Measurements from ENCODE around the gene TNFRSF14. TPM values are rescaled to one million over a fixed set of nuclear protein-coding genes. Genes with fewer than 3 reads are reported as not detected.

The TNFRSF14 gene
- total RNA-seq, 2 experiments from 2014 or later = 106 to 111 TPM

GRCh38 chr1:2605509-2606395 is 49.6 kb downstream of the TNFRSF14 start:
- H3K9me3 Mint-ChIP-seq (ENCODE audit: low read depth) = peaks cover 4% of the 10 kb centered on the region
- H3K4me1 Mint-ChIP-seq = no peaks in the 10 kb centered on the region
- H3K36me3 Mint-ChIP-seq = no peaks in the 10 kb centered on the region
- no peak for ATAC-seq
- no peak overlapping the region for H3K4me3 Mint-ChIP-seq
- H3K27me3 Mint-ChIP-seq = peaks cover 3% of the 10 kb centered on the region
- no peak for DNase-seq
- CTCF ChIA-PET = no interaction called here
- no peak overlapping the region for H3K27ac Mint-ChIP-seq

DNA sequence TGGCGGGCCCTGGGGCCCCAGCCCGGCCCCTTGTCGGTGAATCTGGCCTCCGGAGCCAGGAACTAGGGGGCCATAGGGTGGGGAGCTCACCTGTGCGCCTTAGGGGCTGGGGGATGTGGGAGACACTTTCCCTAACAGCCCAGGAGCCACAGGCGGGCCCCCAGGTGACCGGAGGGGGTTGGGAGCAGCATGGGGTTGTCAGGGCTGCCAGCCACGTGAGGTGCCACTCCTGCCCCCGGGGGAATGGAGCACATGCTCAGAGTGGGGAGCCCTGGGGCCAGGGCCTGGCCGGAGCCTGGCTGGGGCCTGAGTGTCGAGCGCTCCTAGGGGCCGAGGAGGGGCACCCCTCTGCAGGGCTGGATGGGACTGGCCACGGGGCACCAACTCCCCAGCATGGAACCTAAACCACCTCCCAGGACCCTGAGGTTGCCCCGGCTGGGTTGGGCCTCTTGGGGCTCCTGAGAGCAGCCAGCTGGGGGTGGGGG is 50.3 kb downstream of the TNFRSF14 start:
- Mint-ChIP-seq H3K36me3 (no peaks in the 10 kb centered on the region), H3K9me3 (ENCODE audit: low read depth) (peaks cover 4% of the 10 kb centered on the region), H3K27me3 (peaks cover 1% of the 10 kb centered on the region), H3K4me3 (no peak overlapping the region), H3K27ac (no peak overlapping the region), H3K4me1 (no peaks in the 10 kb centered on the region)
- ATAC-seq = no peak
- CTCF ChIA-PET = no interaction called here
- DNase-seq = no peak

DNA sequence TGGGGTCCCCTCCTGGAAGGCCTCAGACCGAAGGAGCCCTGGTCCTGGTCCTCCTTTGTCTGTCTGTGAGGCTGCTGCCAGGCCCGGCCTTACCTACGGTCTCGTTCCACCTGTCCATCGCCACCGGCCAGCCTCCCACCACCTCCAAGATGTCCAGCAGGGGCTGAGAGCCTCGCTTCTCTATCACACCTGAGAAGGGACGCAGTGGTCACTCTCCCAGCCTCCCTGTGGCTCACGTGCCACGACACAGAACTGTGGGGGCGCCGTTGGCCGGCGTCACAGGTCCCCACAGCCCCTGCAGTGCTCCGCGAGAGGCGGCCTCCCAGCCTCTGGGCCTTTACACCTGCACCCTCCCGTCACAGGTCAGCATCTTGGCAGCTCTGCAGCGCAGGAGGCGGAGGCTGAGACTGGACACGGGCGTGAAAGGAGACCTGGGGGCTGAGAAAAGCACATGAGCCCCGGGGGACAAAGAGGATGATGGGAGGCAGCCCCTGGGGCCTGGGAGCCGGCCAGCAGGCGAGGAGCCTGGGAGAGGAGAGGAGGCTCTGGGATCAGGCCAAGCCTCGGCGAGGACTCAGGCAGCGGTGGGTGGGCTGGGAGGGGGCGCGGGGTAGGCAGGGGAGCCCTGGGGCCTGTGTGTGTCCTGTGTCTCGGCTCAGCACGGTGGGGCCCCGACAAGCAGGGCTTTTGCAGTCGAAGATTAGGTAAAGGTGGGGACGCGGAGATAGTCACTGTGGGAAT is 50.9 kb downstream of the TNFRSF14 start:
- no peaks in the 10 kb centered on the region for H3K4me1 Mint-ChIP-seq
- H3K27ac Mint-ChIP-seq = no peak overlapping the region
- H3K27me3 Mint-ChIP-seq = no peaks in the 10 kb centered on the region
- no peak overlapping the region for H3K4me3 Mint-ChIP-seq
- CTCF ChIA-PET = no interaction called here
- no peaks in the 10 kb centered on the region for H3K36me3 Mint-ChIP-seq
- peaks cover 4% of the 10 kb centered on the region for H3K9me3 Mint-ChIP-seq (ENCODE audit: low read depth)
- DNase-seq = no peak
- ATAC-seq = no peak

DNA sequence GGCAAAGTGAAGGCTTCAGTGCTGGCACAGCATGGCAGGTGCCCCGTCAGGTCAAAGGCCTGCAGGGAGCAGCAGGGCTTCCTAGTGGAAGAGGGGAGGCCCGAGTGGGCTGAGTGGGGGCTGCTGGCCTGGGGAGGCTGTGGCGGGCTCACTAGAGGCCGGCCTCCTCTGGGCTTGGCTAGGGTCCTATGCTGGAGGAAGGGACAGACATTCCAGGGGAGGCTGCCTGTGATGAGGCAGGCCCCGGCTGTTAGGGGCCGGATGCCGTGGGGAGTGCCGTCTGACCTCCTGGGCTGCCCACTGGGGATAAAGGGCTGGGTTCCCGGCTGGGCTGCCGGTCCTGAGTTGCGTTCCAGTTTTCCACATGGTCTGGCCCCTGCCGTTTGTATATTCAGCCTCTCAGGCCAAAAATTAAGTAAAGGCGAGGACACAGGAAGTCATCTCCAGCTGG is 51.5 kb downstream of the TNFRSF14 start:
- Mint-ChIP-seq H3K4me1 (no peaks in the 10 kb centered on the region), H3K4me3 (no peak overlapping the region), H3K27ac (no peak overlapping the region), H3K27me3 (no peaks in the 10 kb centered on the region), H3K9me3 (ENCODE audit: low read depth) (peaks cover 4% of the 10 kb centered on the region), H3K36me3 (no peaks in the 10 kb centered on the region)
- CTCF ChIA-PET = no interaction called here
- no peak for ATAC-seq
- no peak for DNase-seq

DNA sequence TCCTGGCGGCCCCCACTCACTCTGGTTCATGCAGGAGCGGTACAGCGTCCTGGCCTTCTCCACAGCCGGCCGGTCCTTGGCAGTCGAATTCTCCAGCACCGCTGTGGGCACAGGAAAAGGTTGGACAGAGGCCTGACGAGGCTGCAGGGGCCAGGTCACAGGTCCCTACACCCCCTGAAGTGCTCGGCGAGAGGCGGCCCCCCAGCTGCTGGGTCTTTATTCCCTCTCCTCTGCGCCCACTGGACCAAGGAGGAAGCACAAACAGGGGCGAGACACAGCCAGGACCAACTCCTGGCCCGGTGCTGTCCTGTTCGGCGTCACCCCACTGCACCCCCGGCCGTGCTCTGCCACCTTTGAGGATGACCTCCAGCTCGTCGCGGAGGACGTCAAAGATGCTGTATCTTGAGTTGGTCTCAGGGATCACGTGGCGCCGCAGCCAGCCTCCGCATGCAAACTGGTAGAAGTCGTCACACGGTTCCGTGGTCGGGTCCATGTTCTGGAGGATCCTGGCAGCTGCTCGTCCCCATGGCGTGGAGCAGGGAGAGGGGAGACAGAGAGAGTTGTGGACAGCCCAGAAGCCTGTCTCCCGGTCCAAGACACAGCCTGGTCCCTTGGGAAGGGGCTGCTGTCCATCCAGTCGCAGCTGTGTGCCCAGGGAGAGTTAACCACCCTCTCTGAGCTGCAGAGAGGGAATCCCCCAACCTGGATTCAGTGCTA is 53.3 kb downstream of the TNFRSF14 start:
- H3K27me3 Mint-ChIP-seq = no peaks in the 10 kb centered on the region
- ATAC-seq (no peak), DNase-seq (no peak)
- H3K36me3 Mint-ChIP-seq = no peaks in the 10 kb centered on the region
- H3K27ac Mint-ChIP-seq = no peak overlapping the region
- no peaks in the 10 kb centered on the region for H3K4me1 Mint-ChIP-seq
- no peak overlapping the region for H3K4me3 Mint-ChIP-seq
- peaks cover 10% of the 10 kb centered on the region for H3K9me3 Mint-ChIP-seq (ENCODE audit: low read depth)
- CTCF ChIA-PET = no interaction called here

- CTCF ChIA-PET = no interaction called here
- DNase-seq (no peak), ATAC-seq (no peak)
- H3K36me3 Mint-ChIP-seq = no peaks in the 10 kb centered on the region
- no peak overlapping the region for H3K27ac Mint-ChIP-seq
- no peak overlapping the region for H3K4me3 Mint-ChIP-seq
- H3K27me3 Mint-ChIP-seq = no peaks in the 10 kb centered on the region
- H3K9me3 Mint-ChIP-seq (ENCODE audit: low read depth) = peaks cover 12% of the 10 kb centered on the region
- H3K4me1 Mint-ChIP-seq = no peaks in the 10 kb centered on the region
Measured at GRCh38 chr1:2610036-2610959, 54.1 kb downstream of the TNFRSF14 start.

- no peaks in the 10 kb centered on the region for H3K27me3 Mint-ChIP-seq
- H3K4me1 Mint-ChIP-seq = no peaks in the 10 kb centered on the region
- H3K27ac Mint-ChIP-seq = no peak overlapping the region
- H3K4me3 Mint-ChIP-seq = no peak overlapping the region
- CTCF ChIA-PET = no interaction called here
- H3K9me3 Mint-ChIP-seq (ENCODE audit: low read depth) = peaks cover 13% of the 10 kb centered on the region
- DNase-seq = no peak
- no peaks in the 10 kb centered on the region for H3K36me3 Mint-ChIP-seq
- ATAC-seq = no peak
Measured at GRCh38 chr1:2611031-2611501, 54.9 kb downstream of the TNFRSF14 start.

DNA sequence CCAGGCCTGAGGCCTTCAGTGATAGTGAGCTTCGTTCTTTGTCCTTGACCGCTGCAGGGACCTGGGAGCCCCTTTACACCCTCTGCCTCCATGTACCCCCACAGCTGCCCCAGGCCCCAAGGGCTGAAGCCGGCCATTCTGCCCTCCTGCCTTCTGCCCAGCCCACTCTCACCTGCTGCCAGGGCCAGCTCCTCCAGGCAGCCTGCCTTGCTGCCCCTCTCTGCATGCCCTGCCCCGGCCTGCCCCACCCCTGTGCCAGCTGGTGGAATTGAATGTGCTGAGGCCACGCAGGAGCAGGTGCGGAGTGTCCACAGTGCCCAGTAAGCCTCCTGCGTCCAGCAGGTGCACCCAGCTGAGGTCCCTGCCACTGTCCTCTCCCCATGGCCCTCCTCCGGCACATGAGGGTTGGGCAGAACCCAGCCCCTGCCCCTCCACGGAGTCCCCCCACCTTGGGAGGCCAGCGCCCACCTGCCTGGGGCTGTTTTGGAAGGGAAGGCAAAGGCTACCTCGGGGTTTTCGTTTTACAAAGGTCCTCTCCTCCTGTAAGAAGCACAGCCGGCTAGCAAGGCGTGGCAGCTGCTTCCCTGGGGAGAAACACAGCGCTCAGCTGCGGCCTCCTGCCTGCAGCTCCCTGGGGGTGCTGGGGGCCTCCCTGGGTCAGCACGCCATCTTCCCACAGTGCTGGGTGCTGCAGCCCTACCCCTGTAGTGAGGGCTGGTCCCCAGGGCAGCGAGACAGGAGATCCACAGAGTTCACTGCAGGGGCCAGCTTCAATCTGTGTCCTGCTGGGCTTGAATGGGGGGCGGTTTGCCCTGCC is 55.7 kb downstream of the TNFRSF14 start:
- CTCF ChIA-PET = no interaction called here
- Mint-ChIP-seq H3K9me3 (ENCODE audit: low read depth) (peaks cover 13% of the 10 kb centered on the region), H3K36me3 (no peaks in the 10 kb centered on the region), H3K27ac (no peak overlapping the region), H3K27me3 (no peaks in the 10 kb centered on the region), H3K4me1 (peaks cover 5% of the 10 kb centered on the region), H3K4me3 (no peak overlapping the region)
- no peak for DNase-seq
- ATAC-seq = no peak

DNA sequence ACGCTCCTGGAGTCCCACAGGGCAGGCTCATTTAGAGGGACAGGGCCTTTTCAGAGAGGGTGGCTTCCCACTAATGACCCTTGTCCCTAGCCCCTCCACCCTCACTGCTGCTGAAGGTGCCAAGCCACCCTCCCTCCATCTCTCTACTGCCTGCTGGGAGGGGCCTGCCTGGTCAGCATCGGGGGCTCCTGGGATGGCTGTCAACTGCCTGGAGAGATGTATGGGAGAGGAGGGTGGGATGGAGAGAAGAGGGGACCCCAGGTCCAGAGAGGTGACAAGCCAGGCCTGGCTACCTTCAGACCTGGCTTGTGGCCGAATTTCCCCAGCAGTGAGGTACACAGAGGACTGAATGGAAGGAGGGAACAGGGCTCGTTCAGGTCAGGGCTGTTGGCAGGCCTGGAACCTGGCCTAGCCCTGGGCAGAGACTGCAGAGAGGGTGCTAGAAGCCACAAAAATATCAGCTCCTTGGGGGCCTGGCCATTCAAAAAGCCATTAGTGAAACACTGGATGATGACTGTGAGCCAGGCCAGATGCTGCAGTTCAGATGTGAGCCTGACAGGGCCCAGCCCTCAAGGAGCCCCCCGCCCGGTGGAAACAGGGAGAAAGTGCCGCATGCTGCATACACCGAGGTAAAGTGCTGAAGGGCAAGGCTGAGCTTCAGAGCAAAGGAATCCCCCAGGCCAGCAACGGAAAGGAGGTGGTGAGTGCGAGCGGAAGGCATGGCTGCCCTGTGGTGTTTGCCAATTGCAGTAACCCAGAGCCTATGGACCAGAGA is 56.6 kb downstream of the TNFRSF14 start:
- no peak for ATAC-seq
- no peaks in the 10 kb centered on the region for H3K36me3 Mint-ChIP-seq
- no peak overlapping the region for H3K4me3 Mint-ChIP-seq
- H3K9me3 Mint-ChIP-seq (ENCODE audit: low read depth) = peaks cover 13% of the 10 kb centered on the region
- no peak for DNase-seq
- H3K27me3 Mint-ChIP-seq = no peaks in the 10 kb centered on the region
- H3K27ac Mint-ChIP-seq = no peak overlapping the region
- peaks cover 5% of the 10 kb centered on the region for H3K4me1 Mint-ChIP-seq
- CTCF ChIA-PET = no interaction called here
